HUES48 (cell line): Measurements from ENCODE around the gene SNAPC4.
"Not testable (repeated sequence)": the region's sequence is repeated elsewhere in the genome, so short reads cannot be mapped to it uniquely, and the experiment has no call there.

Experiments
- H3K27ac ChIP-seq: one replicate; pipeline ENCODE4 v1.7.0; 2013; ENCODE audit warnings: low read depth, low read length, inconsistent platforms
- H3K27me3 ChIP-seq: 2 replicates; pipeline ENCODE4 v1.6.1; 2013; ENCODE audit warnings: mild to moderate bottlenecking, low read length; ENCODE audit not compliant: control insufficient read depth, insufficient read depth
- H3K36me3 ChIP-seq: 2 replicates; pipeline ENCODE4 v1.6.1; 2013; ENCODE audit warnings: low read length; ENCODE audit not compliant: control insufficient read depth, insufficient read depth
- H3K4me1 ChIP-seq: 2 replicates; pipeline ENCODE4 v1.6.1; 2013; ENCODE audit warnings: mild to moderate bottlenecking, low read length; ENCODE audit not compliant: control insufficient read depth, insufficient read depth
- H3K4me3 ChIP-seq: 2 replicates; pipeline ENCODE4 v1.5.1; 2013; ENCODE audit warnings: mild to moderate bottlenecking, low read depth, low read length
- H3K9ac ChIP-seq: 2 replicates; pipeline ENCODE4 v1.6.1; 2013; ENCODE audit warnings: mild to moderate bottlenecking, low read depth, low read length, moderate library complexity
- H3K9me3 ChIP-seq: 2 replicates; pipeline ENCODE4 v1.6.1; 2013; ENCODE audit warnings: low read length; ENCODE audit not compliant: control insufficient read depth, insufficient read depth

Gene SNAPC4

DNA sequence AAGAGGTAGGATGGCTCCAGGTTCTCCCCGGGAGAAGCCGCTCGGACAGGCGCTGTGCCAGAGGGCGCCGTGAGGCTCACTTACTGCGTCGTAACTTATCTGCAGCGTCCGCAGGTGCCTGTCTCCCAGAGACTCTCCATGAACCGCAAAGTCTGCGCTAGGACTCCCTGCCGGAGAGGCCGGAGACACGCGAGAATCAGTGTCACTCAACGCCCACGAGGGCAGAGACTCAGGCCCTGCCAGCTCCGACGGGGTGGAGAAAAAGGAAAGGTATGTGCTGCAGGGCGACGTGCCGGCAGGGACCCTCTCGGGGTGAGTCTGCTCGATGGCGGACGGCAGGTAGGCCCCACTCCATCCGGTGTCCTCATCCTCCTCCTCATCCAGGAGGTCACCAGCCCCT, 7.1 kb upstream of the SNAPC4 start:
- H3K4me1 ChIP-seq = not testable (repeated sequence)

DNA sequence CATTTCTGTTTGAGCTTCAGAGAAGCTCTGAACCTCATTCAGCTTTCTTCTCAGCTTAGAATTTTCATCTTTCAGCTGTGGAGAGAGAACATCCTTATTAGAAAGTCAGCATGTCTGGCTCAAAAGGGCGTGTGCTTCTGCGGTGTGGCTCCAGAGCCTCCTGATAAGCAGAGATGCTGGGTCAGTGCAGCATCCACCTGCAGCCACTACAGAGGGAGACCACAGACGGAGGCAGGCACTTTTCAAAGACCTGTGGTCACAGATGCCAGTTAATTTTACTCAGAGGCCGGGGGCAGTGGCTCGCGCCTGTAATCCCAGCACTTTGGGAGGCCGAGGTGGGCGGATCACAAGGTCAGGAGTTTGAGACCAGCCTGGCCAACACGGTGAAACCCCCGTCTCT, 5.9 kb upstream of the SNAPC4 start:
- H3K36me3 ChIP-seq = peaks cover 64% of the 10 kb centered on the region
- H3K27ac ChIP-seq, H3K9me3 ChIP-seq, H3K9ac ChIP-seq, H3K4me3 ChIP-seq, H3K27me3 ChIP-seq, H3K4me1 ChIP-seq: not testable (repeated sequence)

More for the DNA sequence above, 7.1 kb upstream of the SNAPC4 start:
- not testable (repeated sequence) for H3K27me3 ChIP-seq, H3K9ac ChIP-seq, H3K27ac ChIP-seq, H3K4me3 ChIP-seq, H3K9me3 ChIP-seq
- peaks cover 61% of the 10 kb centered on the region for H3K36me3 ChIP-seq

DNA sequence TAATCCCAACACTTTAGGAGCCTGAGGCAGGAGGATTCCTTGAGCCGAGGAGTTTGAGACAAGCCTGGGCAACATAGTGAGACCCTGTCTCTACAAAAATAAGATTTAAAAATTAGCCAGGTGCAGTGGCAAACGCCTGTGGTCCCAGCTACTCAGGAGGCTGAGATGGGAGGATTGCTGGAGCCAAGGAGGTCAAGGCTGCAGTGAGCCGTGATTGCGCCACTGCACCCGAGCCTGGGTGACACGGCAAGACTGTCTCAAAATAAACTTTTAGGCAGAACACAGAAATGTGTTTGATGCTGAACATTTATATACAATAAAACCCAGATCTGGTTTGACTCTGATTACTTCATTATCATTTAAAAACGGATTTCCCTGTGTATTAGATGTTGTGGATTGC, 5.5 kb upstream of the SNAPC4 start:
- no peaks in the 10 kb centered on the region for H3K27me3 ChIP-seq
- no peak overlapping the region for H3K9ac ChIP-seq
- peaks cover 4% of the 10 kb centered on the region for H3K4me1 ChIP-seq
- no peak overlapping the region for H3K4me3 ChIP-seq
- no peaks in the 10 kb centered on the region for H3K9me3 ChIP-seq
- no peak overlapping the region for H3K27ac ChIP-seq
- H3K36me3 ChIP-seq = peaks cover 64% of the 10 kb centered on the region

DNA sequence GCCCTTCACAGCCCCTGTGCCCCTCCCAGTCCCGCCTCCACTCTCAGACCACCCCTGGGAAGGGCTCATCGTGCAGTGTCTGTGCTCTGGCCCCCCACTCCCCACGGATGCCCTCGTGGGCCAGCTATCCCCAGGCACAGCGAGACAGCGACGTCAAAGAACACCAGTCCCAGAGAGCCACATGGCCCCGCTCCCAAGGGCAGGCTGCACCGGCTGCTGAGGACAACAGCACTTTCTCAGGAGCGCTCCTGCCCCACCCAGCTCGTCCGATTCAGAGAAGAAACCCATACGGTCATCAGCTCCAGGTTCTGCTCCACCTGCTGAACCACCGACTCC, 4.8 kb upstream of the SNAPC4 start:
- Histone ChIP-seq H3K36me3 (peaks cover 64% of the 10 kb centered on the region), H3K27ac (no peak overlapping the region)

DNA sequence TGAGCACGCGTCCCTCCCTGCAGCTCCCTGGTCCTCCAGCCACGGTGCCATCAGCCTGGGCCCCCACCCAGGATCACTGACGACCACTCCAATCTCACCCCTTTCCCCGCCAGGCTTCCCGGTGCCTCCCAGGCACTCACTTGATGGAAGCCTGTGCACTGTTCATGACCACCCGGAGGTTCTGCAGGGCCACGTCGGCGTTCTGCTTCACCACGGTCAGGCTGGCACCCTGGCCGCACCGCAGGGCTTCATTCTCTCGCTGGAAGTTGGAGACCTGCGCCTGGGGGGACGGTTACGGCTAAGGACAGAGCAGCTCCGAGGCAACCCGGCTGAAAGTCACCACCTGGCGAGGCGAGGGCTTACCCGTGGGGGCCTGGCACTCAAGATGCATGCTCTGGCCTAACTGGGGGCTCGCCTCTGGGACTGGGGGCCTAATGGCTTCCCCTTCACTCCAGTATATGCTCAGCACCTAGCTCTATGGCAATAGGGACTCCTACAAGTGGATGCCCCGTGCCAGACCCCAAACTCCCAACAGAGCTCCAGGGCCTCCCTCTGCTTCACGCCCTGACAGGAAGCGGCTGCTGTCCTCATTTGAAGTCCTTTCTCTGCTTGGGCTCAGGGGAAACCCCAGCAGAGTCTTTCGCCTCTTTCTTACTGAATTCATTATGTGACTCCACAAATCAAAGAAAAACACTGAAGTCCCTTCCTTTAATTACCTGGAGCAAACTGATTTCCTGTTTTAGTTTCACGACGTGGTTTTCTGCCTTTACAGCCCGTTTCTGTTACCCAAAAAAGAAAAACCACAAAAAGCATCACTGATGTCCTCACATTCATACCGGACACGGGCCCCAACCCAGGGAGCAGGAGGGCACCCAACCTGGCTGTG, 4.2 kb upstream of the SNAPC4 start:
- Histone ChIP-seq H3K9ac (no peak overlapping the region), H3K36me3 (peaks cover 64% of the 10 kb centered on the region), H3K4me1 (peaks cover 7% of the 10 kb centered on the region), H3K4me3 (no peak overlapping the region), H3K27me3 (no peaks in the 10 kb centered on the region), H3K9me3 (no peaks in the 10 kb centered on the region), H3K27ac (no peak overlapping the region)

More for the DNA sequence above, 4.8 kb upstream of the SNAPC4 start:
- H3K9me3 ChIP-seq = no peaks in the 10 kb centered on the region
- H3K9ac ChIP-seq = no peak overlapping the region
- no peak overlapping the region for H3K4me3 ChIP-seq
- peaks cover 7% of the 10 kb centered on the region for H3K4me1 ChIP-seq
- no peaks in the 10 kb centered on the region for H3K27me3 ChIP-seq

DNA sequence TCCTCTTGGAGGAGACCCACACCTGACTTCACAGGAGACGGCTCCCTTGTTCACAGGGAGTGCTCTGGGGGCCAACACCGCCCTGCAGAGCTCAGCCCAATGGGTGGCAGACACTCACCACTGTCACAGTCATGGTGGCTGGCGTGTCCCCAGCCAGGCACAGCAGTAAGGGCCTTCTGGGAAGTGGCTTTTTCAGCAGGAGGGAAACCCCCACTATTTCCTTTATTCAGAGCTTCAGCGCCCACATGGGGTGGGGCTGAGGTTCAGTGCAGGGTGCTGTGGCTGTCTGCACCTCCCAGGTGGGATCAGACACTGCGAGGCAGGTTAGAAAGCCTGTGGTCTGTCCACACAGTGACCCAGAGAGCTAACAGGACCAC, 3.6 kb upstream of the SNAPC4 start:
- Histone ChIP-seq H3K9ac (no peak overlapping the region), H3K9me3 (no peaks in the 10 kb centered on the region), H3K4me1 (peaks cover 7% of the 10 kb centered on the region; the same call in 1 of the 2 replicates), H3K27ac (no peak overlapping the region), H3K4me3 (no peak overlapping the region), H3K36me3 (peaks cover 64% of the 10 kb centered on the region), H3K27me3 (no peaks in the 10 kb centered on the region)

DNA sequence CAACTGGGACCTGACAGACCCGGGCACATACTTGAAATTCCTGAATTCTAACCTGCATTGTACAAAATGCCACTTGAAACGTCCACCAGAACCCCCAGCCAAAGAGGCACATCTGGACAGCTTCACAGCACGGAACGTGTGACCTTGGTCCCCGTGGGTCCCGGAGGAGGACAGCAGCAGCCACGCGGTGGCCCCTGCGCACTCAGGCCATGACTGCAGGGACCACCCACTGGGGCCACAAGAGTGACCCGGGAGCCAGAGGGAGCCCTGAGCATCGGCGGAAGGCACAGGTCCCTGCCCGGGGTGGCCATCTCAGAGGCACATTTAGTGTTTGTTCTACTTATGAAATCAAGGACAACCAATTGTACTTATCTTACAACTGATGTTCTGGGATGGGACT, 2.1 kb upstream of the SNAPC4 start:
- peaks cover 66% of the 10 kb centered on the region for H3K36me3 ChIP-seq
- no peak overlapping the region for H3K27ac ChIP-seq
- H3K4me1 ChIP-seq = peaks cover 7% of the 10 kb centered on the region; the same call in 1 of the 2 replicates

DNA sequence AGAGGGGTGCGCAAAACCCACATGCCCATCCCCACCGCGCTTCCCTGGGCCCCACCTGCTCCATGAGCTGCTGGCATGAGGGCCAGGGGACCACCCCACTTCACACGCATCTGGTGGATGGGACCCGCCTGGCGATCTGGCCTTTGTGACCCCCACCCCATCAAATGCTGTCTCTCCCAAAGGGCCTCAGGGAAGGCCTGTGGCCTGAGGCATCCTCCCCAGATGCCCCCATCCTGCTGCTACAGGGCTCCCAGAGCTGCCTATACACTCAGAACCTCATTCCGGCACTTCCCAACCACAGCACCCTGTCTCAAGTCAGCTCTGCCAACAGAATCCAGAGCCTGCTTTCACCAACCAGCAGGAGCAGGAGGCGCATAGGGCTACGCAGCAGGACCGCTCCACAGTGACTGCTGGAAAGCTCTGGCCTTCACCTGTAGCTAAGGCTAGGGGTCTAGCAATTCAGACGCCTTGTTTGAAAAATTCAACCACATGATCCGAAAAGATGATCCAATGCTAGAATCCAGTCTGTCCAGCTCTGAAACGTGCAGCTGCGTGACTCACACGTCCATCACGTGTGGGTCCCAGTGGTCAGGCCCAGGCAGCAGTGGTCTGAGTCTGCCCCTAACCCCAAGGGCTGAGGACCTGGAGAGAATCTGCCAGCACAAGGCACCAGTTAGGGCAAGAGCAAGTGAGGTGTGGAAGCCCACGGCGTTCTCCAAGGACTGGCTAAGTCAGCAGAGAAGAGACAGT, 1.4 kb upstream of the SNAPC4 start:
- H3K4me3 ChIP-seq = no peak overlapping the region
- H3K9me3 ChIP-seq = no peaks in the 10 kb centered on the region
- no peak overlapping the region for H3K9ac ChIP-seq
- H3K27ac ChIP-seq = no peak overlapping the region
- peaks cover 68% of the 10 kb centered on the region for H3K36me3 ChIP-seq
- H3K4me1 ChIP-seq = peaks cover 7% of the 10 kb centered on the region; the same call in 1 of the 2 replicates
- no peaks in the 10 kb centered on the region for H3K27me3 ChIP-seq

More for the DNA sequence above, 2.1 kb upstream of the SNAPC4 start:
- Histone ChIP-seq H3K27me3 (no peaks in the 10 kb centered on the region), H3K9me3 (no peaks in the 10 kb centered on the region), H3K9ac (no peak overlapping the region), H3K4me3 (no peak overlapping the region)

DNA sequence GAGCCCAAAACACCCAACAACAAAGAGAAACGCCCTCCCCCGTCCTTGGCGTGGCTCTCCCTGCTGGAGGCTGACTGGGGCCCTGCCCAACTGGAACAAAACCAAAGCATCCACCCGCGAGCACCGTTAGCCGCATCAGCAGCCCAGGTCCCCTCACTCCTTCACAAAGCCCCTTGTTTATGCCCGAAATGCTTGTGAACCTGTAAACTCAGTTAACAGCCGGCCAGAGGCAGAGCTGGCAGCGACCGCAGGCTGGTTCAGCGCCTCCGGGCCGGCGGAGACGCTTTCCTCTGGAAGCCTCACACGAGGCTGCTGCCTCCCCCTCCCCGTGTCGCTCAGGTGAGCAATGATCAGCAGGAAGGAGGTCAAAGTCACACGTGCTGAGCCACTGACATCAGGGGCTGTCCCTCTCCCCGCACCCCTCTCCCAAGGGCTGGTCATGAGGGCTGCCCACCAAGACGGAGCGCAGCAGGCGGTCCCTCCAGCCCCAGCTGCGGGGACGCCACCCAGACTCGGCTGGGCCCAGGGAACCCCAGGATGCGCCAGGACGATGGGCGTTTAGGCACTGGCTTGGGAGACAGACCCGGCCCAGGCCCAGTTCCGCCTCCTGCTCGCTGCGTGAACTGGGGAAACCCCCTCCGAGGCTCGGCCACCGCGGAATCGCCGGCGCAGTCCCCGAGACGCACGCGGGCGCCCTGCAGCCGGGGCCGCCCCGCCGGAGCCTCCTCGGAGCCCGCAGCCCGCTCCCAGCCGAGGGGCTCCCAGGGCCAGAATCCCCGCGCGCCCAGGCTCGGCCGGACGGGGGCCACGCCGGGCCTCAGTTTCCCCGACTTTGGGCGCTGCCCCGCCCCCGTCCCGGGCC, 563 bp downstream of the SNAPC4 start:
- H3K4me1 ChIP-seq = peaks cover 7% of the 10 kb centered on the region; the same call in 1 of the 2 replicates
- H3K27ac ChIP-seq = peak overlapping the region; percentile 25
- peak overlapping the region; percentile 77 for H3K4me3 ChIP-seq
- H3K9ac ChIP-seq = peak overlapping the region; percentile 64
- no peaks in the 10 kb centered on the region for H3K9me3 ChIP-seq
- H3K27me3 ChIP-seq = no peaks in the 10 kb centered on the region
- peaks cover 69% of the 10 kb centered on the region for H3K36me3 ChIP-seq

DNA sequence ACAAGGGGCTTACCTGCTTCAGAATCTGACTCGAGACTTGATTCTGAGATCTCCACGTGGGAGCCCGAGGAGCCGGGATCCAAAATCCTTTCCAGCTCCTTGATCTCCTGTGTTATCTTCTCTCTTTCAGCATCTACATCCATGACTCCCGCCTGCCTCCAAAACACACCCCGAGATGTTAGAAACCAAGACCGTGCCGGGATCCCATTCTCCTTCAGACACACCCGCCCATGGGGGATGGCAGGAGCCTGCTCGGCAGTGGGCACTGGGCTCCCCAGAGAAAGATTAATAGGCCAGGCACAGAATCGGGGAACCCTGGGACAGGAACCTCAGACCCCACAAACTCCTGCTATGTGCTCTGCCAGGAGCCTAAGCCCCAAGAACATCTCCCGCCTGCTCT, 1.7 kb downstream of the SNAPC4 start:
- Histone ChIP-seq H3K27me3 (no peaks in the 10 kb centered on the region), H3K36me3 (peaks cover 69% of the 10 kb centered on the region), H3K9me3 (no peaks in the 10 kb centered on the region), H3K4me1 (peaks cover 7% of the 10 kb centered on the region; the same call in 1 of the 2 replicates), H3K4me3 (peak overlapping the region; percentile 77; the same call in 1 of the 2 replicates), H3K9ac (no peak overlapping the region), H3K27ac (no peak overlapping the region)
